NCI-H2196 treated with DMSO at 0.1 percent for 48 hours (cell line): ENCODE results near the gene SLC13A1.

Source experiments
- DNase-seq: peaks from one replicate; lab custom pipeline; 2025; ENCODE audit not compliant: unreplicated experiment; lab: John Stamatoyannopoulos, UW

The SLC13A1 gene

GRCh38 chr7:123198668-123199652 is 809 bp downstream of the SLC13A1 start:
- DNase-seq = no peak

GRCh38 chr7:123198111-123198510 is 1.7 kb downstream of the SLC13A1 start:
- no peak for DNase-seq

GRCh38 chr7:123193235-123193634 is 6.5 kb downstream of the SLC13A1 start:
- no peak for DNase-seq

- no peak for DNase-seq
Observed at GRCh38 chr7:123191132-123191531, 8.6 kb downstream of the SLC13A1 start.

GRCh38 chr7:123190109-123190831 is 9.5 kb downstream of the SLC13A1 start:
- DNase-seq = no peak

GRCh38 chr7:123185756-123186155 is 14.0 kb downstream of the SLC13A1 start:
- DNase-seq = no peak

GRCh38 chr7:123184271-123184670 is 15.5 kb downstream of the SLC13A1 start:
- DNase-seq = no peak

- no peak for DNase-seq
Observed at GRCh38 chr7:123183431-123183830, 16.3 kb downstream of the SLC13A1 start.

GRCh38 chr7:123177442-123177841 is 22.3 kb downstream of the SLC13A1 start:
- DNase-seq = no peak

GRCh38 chr7:123170333-123171246 is 29.2 kb downstream of the SLC13A1 start:
- DNase-seq = no peak

- DNase-seq = no peak
Observed at GRCh38 chr7:123169065-123169464, 30.7 kb downstream of the SLC13A1 start.

- no peak for DNase-seq
Observed at GRCh38 chr7:123157606-123158005, 42.2 kb downstream of the SLC13A1 start.

- no peak for DNase-seq
Observed at GRCh38 chr7:123155571-123155970, 44.2 kb downstream of the SLC13A1 start.

- DNase-seq = peak; percentile 65
Observed at GRCh38 chr7:123154231-123154860, 45.4 kb downstream of the SLC13A1 start.

GRCh38 chr7:123151443-123151842 is 48.3 kb downstream of the SLC13A1 start:
- DNase-seq = no peak

GRCh38 chr7:123148813-123149212 is 51.0 kb downstream of the SLC13A1 start:
- no peak for DNase-seq

- no peak for DNase-seq
Observed at GRCh38 chr7:123143252-123144006, 56.3 kb downstream of the SLC13A1 start.

- no peak for DNase-seq
Observed at GRCh38 chr7:123140561-123140960, 59.2 kb downstream of the SLC13A1 start.

GRCh38 chr7:123135960-123136359 is 63.8 kb downstream of the SLC13A1 start:
- no peak for DNase-seq

GRCh38 chr7:123133924-123134323 is 65.8 kb downstream of the SLC13A1 start:
- no peak for DNase-seq
